GM18858 (cell line): ENCODE data around the gene PLEKHM2.
"Not testable (repeated sequence)": the region's sequence is repeated elsewhere in the genome, so short reads cannot be mapped to it uniquely, and the experiment has no call there.

Experiments
- ATAC-seq: cut with Tn5 transposase; IDR thresholded peaks from one replicate; pipeline ENCODE4 v1.9.1; 2021; ENCODE audit not compliant: unreplicated experiment

PLEKHM2 gene

GRCh38 chr1:15684042-15684461 lies at the start of gene PLEKHM2:
PLEKHM2 (plus strand) TSS chr1:15684320; CDS start chr1:15684559, 239 bp downstream.
- no peak for ATAC-seq

GRCh38 chr1:15636436-15636835 lies 47.7 kb upstream of the PLEKHM2 start:
- ATAC-seq, result no peak

GRCh38 chr1:15637826-15638225 lies 46.3 kb upstream of the PLEKHM2 start:
- no peak for ATAC-seq

- ATAC-seq, result no peak
Measured at GRCh38 chr1:15639262-15639661, 44.9 kb upstream of the PLEKHM2 start.

- ATAC-seq, result no peak
Measured at GRCh38 chr1:15639931-15640330, 44.2 kb upstream of the PLEKHM2 start.

- ATAC-seq, result no peak
Measured at GRCh38 chr1:15640667-15641066, 43.5 kb upstream of the PLEKHM2 start.

- ATAC-seq, result no peak
Measured at GRCh38 chr1:15649937-15650336, 34.2 kb upstream of the PLEKHM2 start.

GRCh38 chr1:15650433-15650832 lies 33.7 kb upstream of the PLEKHM2 start:
- ATAC-seq, result no peak

GRCh38 chr1:15652130-15652529 lies 32.0 kb upstream of the PLEKHM2 start:
- ATAC-seq, result not testable (repeated sequence)

GRCh38 chr1:15654091-15654690 lies 29.9 kb upstream of the PLEKHM2 start:
- ATAC-seq, result no peak

- ATAC-seq, result no peak
Measured at GRCh38 chr1:15656464-15656863, 27.7 kb upstream of the PLEKHM2 start.

- ATAC-seq, result no peak
Measured at GRCh38 chr1:15657021-15657420, 27.1 kb upstream of the PLEKHM2 start.

- no peak for ATAC-seq
Measured at GRCh38 chr1:15660151-15660550, 24.0 kb upstream of the PLEKHM2 start.

GRCh38 chr1:15662477-15662876 lies 21.6 kb upstream of the PLEKHM2 start:
- no peak for ATAC-seq

GRCh38 chr1:15663925-15664324 lies 20.2 kb upstream of the PLEKHM2 start:
- ATAC-seq, result no peak

GRCh38 chr1:15667362-15667761 lies 16.8 kb upstream of the PLEKHM2 start:
- no peak for ATAC-seq

GRCh38 chr1:15668089-15668754 lies 15.9 kb upstream of the PLEKHM2 start:
- ATAC-seq, result no peak

- no peak for ATAC-seq
Measured at GRCh38 chr1:15669074-15669473, 15.0 kb upstream of the PLEKHM2 start.

GRCh38 chr1:15669864-15670263 lies 14.3 kb upstream of the PLEKHM2 start:
- no peak for ATAC-seq

GRCh38 chr1:15671430-15671829 lies 12.7 kb upstream of the PLEKHM2 start:
- no peak for ATAC-seq

GRCh38 chr1:15674386-15675159 lies 9.5 kb upstream of the PLEKHM2 start:
- no peak for ATAC-seq

- ATAC-seq, result no peak
Measured at GRCh38 chr1:15676010-15676409, 8.1 kb upstream of the PLEKHM2 start.
